ENCODE data around the gene LRRC55. TPM values are rescaled to one million over a fixed set of nuclear protein-coding genes. Genes with fewer than 3 reads are reported as not detected.

The LRRC55 gene, protein sequence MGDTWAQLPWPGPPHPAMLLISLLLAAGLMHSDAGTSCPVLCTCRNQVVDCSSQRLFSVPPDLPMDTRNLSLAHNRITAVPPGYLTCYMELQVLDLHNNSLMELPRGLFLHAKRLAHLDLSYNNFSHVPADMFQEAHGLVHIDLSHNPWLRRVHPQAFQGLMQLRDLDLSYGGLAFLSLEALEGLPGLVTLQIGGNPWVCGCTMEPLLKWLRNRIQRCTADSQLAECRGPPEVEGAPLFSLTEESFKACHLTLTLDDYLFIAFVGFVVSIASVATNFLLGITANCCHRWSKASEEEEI
- 1 to 10 TPM; 6.4 to 6.6 (median 6.4) TPM for polyA plus RNA-seq (ENCODE audit: insufficient read length in 4 of 4)

DNA sequence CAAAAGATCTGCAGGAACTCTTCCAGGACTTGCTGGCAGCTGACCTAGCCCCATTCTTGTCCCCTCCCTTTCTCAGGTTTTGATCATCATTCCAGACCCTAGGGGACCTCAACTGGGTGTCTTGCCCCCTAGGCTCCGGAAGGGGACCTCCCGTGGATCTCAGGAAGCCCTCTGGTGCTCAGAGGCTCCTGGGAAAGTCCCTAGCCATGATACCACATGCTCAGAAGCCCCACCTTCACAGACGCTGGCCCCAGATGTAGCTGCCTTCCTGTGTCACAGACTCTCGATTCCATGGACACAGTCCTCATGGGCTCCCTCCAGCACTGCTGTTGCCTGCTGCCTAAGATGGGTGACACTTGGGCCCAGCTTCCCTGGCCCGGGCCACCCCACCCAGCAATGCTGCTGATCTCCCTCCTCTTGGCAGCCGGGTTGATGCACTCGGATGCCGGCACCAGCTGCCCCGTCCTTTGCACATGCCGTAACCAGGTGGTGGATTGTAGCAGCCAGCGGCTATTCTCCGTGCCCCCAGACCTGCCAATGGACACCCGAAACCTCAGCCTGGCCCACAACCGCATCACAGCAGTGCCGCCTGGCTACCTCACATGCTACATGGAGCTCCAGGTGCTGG lies at the start of gene LRRC55:
LRRC55 (plus strand) TSS at position 276 of the 628 bp plus-strand sequence; CDS start at position 346, 70 bp downstream.
- no peak for DNase-seq (ENCODE audit: low read depth in 4 of 4, low spot score in 3 of 4)

DNA sequence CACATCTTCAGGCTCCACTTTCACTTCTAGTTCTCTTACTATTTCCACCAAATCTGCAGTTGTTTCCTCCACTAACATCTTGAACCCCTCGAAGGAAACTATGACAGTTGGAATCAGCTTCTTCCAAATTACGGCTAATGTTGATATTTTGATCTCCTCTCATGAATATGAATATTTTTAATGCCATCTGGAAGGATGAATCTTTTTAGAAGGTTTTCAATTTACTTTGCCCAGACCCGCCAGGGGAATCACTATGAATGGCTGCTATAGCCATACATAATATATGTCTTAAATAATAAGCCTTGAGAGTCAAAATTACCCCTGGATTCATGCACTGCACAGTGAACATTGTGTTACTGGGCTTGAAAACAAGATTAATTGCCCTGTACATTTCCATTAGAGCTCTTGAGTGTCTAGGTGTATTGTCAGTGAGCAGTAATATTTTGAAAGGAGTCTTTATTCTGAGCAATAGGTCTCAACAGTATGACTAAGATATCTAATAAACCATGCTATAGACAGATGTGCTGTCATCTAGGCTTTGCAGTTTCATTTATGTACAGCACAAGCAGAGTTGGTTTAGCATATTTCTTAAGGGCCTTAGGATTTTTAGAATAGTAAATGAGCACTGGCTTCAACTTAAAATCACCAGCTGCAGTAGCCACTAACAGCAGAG lies 48.3 kb upstream of the LRRC55 start:
- DNase-seq (ENCODE audit: low read depth in 4 of 4, low spot score in 3 of 4), result no peak

DNA sequence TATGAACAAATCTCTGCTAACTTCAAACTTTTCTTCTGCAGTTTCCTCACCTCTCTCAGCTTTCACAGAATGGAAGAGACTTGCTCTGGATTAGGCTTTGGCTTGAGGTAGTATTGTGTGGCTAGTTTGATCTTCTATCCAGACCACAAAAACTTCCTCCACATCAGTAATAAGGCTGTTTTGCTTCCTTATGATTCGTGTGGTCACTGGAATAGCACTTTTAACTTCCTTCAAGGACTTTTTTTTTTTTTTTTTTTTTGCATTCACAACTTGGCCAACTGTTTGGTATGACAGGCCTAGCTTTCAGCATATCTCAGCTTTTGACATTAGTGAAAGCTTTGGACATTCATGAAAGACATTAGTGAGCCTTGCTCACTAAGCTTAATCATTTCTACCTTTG lies 47.5 kb upstream of the LRRC55 start:
- DNase-seq (ENCODE audit: low read depth in 4 of 4, low spot score in 3 of 4), result no peak

DNA sequence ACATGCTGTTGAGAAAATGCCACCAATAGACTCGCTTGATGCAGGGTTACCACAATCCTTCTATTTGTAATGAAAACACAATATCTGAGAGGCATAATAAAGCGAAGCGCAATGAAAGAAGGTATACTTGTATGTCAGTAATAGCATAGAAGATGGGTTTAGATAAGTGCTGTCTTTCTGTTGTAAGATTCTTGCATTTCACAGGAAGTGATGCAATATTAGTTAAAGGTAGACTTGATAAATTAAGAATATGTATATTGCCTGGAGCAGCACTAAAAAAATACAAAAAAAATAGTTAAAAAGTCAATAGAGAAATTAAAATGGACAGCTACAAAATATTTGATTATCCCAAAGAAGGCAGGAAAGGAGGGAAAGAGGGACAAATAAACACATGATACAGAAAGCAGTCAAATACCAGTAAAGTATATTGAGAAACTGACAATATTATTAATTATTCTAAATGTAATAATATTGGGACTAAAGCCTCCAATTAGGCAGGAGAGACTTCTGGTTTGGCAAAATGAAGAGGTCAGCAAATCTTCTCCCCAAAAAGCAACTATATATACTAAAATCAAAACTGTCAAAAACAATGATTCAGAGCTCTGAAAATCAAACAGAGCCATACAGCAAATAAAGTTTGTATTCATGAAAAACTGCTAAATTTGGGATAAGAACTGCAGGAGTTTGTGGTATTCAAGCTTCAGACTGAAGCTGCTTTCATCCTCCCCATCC lies 46.6 kb upstream of the LRRC55 start:
- no peak for DNase-seq (ENCODE audit: low read depth in 4 of 4, low spot score in 3 of 4)

DNA sequence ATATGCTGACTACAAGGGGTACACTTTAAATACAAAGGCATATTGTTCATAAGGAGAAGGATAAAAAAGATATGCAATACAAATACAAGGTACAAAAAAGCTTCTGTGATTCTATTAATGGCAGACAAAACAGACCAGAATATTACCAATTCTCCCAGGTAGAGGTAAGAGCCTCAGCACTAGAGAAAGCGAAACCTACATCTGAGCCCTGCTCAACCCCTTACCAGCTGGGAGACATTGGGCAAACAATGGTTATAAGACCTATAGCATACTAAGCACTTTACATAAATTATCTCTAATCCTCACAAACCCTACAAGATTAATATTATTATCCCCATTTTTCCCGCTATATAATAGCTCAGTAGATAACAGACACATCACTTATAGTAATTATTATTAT lies 41.2 kb upstream of the LRRC55 start:
- DNase-seq (ENCODE audit: low read depth in 4 of 4, low spot score in 3 of 4), result no peak

DNA sequence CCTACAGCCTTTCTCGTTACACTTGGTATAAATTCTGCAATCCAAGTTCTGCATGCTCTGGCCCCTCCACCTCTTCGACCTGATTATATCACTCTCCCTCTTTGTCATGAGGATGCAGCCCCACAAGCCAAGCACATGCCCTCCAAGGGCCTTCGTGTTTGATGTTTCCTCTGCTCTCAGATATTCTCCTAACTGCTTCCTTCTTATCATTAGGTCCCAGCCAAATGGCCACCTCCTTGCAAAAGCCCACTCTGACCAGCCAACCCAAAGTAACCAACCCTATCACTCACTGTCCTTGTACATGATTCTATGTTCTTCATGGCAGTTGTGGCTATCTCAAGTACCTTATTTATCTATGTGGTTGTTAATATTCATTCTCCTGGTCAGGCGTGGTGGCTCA lies 38.3 kb upstream of the LRRC55 start:
- DNase-seq (ENCODE audit: low read depth in 4 of 4, low spot score in 3 of 4), result no peak

DNA sequence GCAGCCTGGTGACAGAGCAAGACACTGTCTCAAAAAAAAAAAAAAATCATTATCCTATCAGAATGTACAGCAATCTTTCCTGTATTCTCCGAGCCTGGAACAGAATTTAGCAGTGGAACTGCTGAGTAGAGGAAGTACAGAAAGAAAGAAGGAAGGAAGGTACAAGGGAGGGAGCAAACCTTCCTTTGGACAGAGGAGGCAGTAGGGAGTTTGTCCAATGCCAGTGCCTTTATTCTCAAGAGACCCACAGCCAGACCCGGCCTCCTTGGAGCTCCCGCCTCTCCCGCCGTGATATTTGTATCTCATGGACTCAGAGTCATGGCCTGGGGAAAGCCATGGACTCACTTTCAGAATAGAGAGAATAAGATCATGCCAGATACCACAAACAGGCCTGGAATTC lies 37.7 kb upstream of the LRRC55 start:
- no peak for DNase-seq (ENCODE audit: low read depth in 4 of 4, low spot score in 3 of 4)

DNA sequence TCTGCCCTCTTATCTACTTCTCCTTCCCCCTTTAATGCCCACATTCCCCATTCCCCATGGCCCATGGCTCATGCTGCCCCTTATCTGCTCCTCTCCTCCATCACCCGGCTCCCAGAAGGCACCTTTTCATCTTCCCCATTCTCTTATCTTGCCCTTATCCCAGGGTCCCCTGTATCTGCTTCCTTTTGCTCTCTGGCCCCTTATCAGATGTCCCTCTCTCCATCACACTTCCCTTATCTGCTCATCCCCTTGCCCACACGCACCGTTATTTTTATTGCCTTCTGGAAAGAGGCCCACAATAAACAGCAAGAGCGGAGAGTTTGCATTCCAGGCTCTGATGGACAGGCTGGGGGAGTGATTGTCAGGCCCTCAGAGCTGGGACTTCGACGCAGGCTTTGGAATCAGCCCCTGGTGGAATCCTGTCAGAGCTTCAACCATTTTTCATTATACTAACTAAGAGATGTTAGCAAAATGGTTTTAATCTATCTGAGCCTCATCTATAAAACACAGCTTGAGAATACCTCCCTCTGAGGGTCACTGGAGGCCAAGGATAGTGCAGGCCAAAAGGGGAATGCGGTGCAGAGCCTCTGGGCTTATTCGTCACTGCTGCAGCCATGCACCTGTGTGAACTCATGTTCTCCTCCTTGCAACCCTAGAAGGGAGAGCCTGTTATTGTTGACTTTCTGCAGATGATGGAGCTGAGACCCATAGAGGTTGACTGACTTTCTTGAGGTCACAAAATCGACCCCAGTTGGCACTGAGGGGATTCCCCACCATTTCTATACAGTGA lies 37.0 kb upstream of the LRRC55 start:
- no peak for DNase-seq (ENCODE audit: low read depth in 4 of 4, low spot score in 3 of 4)

DNA sequence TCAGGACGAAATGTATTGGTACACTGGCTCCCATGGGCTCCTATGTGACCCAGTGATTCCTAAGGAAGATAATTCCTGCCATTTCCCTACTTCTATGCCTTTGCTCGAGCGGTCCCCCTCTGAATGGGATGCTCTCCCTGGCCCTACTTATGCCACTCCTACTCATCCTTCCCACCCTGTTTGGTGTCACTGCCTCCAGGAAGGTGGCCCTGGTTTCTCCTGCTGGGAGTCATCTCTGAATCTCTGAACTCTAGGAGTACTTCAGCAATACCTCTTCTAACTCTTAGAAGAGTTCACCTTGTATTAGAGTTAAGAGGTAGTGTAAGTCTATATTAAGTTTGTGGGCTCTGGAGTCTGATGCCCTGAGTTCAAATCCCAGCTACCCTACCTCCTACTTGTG lies 35.5 kb upstream of the LRRC55 start:
- no peak for DNase-seq (ENCODE audit: low read depth in 4 of 4, low spot score in 3 of 4)

DNA sequence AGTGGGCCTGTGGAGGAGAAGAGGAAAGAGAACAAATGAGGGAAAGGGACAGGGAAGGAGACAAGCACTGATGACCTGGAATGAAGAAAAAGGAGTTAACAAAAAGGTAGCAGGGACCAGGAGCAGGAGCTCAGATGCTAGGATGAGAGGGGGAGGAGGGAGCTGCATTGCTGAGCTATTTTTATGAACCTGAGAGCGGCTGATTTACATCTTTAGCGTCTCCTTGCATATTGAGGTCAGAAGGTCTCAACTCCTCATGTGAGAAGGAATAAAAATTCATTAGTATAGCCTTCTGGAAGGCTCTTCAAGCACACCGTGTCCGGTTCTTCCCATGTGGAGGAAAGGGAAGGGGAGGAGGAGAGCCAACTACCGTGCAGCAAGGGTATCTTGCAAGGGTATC lies 33.1 kb upstream of the LRRC55 start:
- DNase-seq (ENCODE audit: low read depth in 4 of 4, low spot score in 3 of 4), result no peak

DNA sequence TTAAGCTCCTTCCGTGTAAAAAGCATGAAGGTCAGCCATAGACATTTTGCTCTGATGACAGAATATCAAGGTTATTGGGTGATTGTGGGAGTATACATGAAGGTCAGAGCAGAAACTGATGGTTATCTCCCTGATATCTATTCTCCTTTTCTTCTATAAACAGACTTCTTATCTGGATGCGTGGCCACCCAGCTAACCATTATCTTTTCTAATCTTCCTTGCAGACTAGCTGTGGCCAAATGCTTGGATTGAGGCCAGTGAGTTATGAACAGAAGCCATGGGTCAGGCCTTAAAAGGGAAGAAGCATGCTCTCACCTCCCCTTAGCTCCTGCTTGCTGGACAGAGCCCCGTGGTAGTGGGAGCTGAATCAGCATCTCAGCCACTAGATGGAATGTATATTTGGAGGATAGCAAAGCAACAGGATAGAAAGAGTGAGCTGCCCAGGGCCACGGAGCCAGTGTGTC lies 31.3 kb upstream of the LRRC55 start:
- DNase-seq (ENCODE audit: low read depth in 4 of 4, low spot score in 3 of 4), result no peak

DNA sequence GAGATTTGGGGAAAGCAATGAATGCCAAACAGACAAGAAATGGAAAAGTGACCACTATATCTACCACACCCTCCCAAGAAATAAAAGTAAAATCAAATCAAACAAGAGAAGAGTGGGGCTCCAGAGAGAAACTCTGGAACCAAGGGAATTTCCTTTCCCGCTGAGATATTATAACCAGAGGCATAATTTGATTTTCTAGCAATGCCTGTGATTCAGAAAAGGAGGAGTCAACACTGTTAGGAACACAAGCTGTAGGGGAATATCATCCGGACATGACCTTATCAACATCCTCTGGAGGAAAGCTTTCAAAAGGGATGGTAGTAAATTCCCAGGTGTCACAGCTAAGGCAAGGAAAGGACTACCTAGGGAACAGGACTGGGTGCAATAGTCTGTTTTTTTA lies 29.6 kb upstream of the LRRC55 start:
- DNase-seq (ENCODE audit: low read depth in 4 of 4, low spot score in 3 of 4), result no peak

DNA sequence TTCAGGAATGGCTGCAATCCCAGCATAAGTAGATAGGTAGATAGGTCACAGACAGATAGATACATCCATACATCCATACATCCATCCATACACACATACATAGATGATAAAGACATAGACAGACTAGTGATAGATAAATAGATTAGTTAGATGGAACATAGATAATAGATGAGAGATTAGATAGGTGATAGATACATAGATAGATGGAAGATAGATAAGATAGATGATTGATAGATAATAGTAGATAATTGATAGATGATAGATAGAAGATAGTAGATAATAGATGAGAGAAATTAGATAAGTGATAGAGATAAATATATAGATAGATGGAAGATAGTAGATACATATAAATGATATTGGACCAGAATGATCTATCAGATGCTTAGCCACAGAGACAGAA lies 28.3 kb upstream of the LRRC55 start:
- DNase-seq (ENCODE audit: low read depth in 4 of 4, low spot score in 3 of 4), result no peak

DNA sequence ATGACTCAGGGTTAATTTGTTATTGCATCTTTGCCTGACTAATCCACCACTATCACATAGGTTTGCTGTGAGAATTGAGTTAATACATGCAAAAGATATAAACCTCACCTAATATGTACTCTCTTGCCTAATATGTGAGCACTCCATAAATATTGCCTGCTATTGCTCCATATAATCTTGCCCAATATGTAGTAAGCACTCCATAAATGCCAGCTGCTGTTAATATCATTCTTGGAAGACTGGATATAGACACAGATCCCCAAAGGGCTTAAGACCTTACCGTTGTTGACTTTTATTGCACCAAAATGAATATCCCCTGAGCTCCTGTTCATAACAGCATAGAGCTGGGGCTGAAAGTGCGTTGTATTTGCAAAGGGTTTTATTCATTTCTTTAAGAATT lies 27.0 kb upstream of the LRRC55 start:
- DNase-seq (ENCODE audit: low read depth in 4 of 4, low spot score in 3 of 4), result no peak

DNA sequence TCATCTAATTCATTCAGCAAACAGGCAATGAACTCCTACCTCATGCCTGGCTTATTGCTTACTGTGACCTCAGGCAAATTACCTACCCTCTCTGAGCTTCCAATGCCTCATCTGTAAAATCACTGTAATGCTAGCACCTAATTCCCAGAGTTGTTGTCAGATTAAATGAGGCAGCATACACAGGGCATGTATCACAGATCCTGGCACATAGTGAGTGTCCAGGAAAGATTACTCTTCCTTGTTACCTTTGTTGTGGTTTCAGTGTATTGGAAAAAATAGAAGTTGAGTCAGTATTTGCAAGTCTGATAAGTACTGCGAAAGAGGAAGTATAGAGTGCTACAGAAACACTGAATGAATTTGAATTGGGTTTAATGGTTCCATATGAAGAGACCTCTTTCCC lies 26.4 kb upstream of the LRRC55 start:
- no peak for DNase-seq (ENCODE audit: low read depth in 4 of 4, low spot score in 3 of 4)

DNA sequence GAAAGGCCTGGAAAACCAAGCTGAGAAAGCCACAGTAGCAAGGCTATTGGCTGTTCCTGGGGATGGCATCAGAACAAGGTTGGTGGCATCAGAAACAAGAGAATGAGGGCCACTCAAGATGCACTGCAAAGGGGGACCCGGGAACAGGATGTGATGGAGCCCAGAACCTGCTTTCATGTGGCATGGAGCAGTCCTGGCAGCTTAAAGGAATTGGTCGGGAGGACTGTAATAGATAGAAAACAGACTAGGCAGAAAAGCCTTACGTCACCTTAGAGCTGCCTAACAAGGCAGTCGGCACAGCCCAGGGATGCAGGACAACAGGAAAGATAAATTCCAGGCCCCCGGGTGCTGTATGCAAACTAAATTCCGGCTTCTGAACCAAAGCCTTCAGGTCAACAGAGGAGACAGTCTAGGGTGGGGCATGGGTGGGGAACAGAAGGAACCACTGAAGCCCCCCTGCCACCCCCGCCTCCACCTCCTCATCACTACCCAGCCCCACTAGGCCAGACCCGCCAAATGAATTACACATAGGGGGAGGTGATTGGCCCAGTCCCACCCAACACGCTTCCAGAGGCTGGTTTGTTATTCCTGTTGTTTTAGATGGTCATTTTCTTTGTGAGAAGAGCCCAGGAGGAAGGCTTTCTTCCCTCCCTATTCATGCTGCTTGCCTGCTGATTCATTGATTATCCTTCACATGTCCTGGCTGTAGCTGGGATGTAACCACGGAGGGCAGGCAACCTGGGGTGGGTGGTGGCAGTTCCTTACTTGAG lies 25.7 kb upstream of the LRRC55 start:
- DNase-seq (ENCODE audit: low read depth in 4 of 4, low spot score in 3 of 4), result no peak

DNA sequence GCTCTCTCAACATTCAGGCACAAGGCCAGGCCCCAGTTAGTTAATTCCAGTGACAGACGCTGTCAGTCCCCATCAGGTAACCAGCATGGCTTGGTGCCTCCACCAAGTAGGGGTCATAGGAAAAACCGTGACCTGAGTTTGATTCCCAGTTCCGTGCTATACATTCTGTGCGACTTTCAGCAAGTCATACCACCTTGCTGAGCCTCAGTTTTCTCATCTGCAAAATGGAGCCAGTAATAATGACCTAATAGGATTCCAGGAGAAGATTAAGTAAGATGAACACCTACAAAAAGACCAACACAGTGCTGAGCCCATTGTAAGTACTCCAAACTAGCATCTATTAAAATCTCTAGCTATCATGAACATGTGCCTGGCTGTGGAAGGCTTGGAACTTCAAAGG lies 24.8 kb upstream of the LRRC55 start:
- no peak for DNase-seq (ENCODE audit: low read depth in 4 of 4, low spot score in 3 of 4)

DNA sequence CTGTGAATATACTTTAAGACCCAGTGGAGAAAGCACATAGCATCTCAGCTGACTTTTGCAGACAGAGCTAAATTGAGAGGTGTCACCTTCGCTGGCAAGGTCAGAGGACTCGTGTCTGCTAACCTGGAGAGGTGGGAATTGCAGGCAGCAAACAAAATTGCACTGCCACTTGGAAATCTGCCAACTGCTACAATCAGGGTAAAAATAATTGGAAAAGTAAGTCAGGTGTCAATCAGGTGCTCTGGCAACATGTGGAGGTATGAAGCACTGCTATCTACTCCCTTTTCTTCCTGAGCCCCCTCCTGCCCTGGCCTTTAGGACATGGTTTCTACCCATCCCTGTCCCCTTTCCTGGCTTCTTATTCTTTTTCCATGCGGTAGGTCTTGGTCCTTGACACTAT lies 24.1 kb upstream of the LRRC55 start:
- DNase-seq (ENCODE audit: low read depth in 4 of 4, low spot score in 3 of 4), result no peak

DNA sequence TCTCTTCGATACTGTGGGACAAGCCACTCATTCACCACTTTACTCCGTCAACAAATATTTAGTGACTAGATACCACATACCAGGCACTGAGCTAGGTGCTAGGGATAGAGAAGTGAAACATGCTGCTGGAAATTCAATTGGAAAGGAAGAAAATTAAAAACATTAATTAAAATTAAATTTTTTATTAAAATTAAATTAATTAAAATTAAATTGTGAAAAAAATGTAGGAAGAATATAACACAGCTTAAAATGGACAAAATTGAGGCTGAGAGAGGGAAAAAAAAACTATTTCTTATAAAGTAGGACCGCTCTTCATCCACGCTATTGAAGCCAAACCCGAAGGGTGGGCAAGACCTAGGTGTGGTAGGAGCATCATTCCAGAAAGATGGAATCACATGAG lies 23.6 kb upstream of the LRRC55 start:
- DNase-seq (ENCODE audit: low read depth in 4 of 4, low spot score in 3 of 4), result no peak

DNA sequence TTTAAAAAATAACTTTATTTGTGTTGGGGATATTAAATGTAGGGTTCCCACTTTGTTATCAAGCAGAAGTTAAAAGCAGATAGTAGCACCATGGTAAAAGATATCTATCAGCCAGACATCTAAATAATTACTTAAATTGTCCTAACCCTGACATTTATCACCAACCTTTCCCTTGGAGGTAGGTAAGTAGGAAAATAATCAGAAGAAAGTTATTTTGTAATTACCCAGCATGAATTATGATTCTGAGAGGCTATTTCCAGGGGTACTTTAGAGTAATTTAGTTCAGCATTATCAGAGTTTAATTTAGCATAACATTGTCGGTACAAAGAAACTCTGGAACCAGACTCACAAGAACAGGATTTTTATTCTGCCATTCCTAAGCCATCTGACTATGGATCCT lies 23.2 kb upstream of the LRRC55 start:
- DNase-seq (ENCODE audit: low read depth in 4 of 4, low spot score in 3 of 4), result no peak

Data from right renal pelvis (tissue), 4 donors.